PC-9 (cell line): ENCODE data around the gene DNAI1.

Experiments used
- CTCF ChIP-seq: fragments of 200-600 bp; sonication (generic); conservative IDR thresholded peaks from 2 replicates; pipeline ENCODE4 v1.6.1; 2017; ENCODE audit warnings: mixed run types, antibody characterized with exemption, mild to moderate bottlenecking, moderate library complexity
- EZH2 ChIP-seq: fragments of 200-600 bp; sonication (generic); IDR thresholded peaks from 2 replicates; pipeline ENCODE4 v1.8.0; 2017; ENCODE audit warnings: antibody characterized with exemption, low read depth

- no peak for TF ChIP-seq CTCF
- TF ChIP-seq EZH2, result no peak
Measured at GRCh38 chr9:34514816-34515215, 56.2 kb downstream of the DNAI1 start.
